ENCODE data around the gene OGDH. TPM values are rescaled to one million over a fixed set of nuclear protein-coding genes. Genes with fewer than 3 reads are reported as not detected.

OGDH gene
- total RNA-seq, 1 experiment from 2014 or later: 69.1 TPM

GRCh38 chr7:44709945-44710596, 103.6 kb downstream of the OGDH start:
- peak; percentile 20 for ATAC-seq
- Histone ChIP-seq H3K4me2 (ENCODE audit: low read length) (peak overlapping the region; percentile 48), H3K4me1 (ENCODE audit: control insufficient read depth in 1 of 2, insufficient read depth in 2 of 2, low read length in 2 of 2) (peaks cover 0 to 27% of the 10 kb centered on the region in 2 experiments; a peak in 2 of 4 replicates), H3K36me3 (ENCODE audit: control insufficient read depth in 1 of 2, insufficient read depth in 2 of 2, low read length in 2 of 2) (peaks cover 3 to 5% of the 10 kb centered on the region in 2 experiments; a peak in 3 of 4 replicates), H3K79me2 (ENCODE audit: insufficient read depth, low read length) (no peaks in the 10 kb centered on the region), H3K9me3 (ENCODE audit: control insufficient read depth in 1 of 2, insufficient read depth in 1 of 2, low read depth in 1 of 2, low read length in 2 of 2) (no peaks in the 10 kb centered on the region), H4K20me1 (ENCODE audit: insufficient read depth) (no peaks in the 10 kb centered on the region), H3K9ac (ENCODE audit: low read length) (no peak overlapping the region; the same call in 1 of the 2 replicates), H3K27ac (ENCODE audit: low read depth, low read length) (no peak overlapping the region), H3K27me3 (ENCODE audit: insufficient read depth, low read length) (no peaks in the 10 kb centered on the region), H3K9me2 (ENCODE audit: insufficient read depth) (no peaks in the 10 kb centered on the region), H2AFZ (ENCODE audit: low read depth, low read length, poor library complexity, severe bottlenecking) (no peak overlapping the region), H3K4me3 (replicated peaks in 1 of 2; ENCODE audit: low read depth in 1 of 2, low read length in 2 of 2) (no peak overlapping the region)
- RAD21 ChIA-PET (ENCODE audit: low non-redundant PET in 1 of 2, low total read pairs in 2 of 2, uncharacterized antibody in 2 of 2, unreplicated experiment in 2 of 2): interaction anchor here in 1 of 2 experiments (0.8 kb wide), 1 partner anchor 16 kb away, joined by 3 read pairs; no protein-coding TSS in a partner anchor
- POLR2A ChIA-PET: interaction anchor here (0.6 to 0.8 kb wide), 2 partner anchors 24 to 104 kb away, joined by 3 read pairs; partner anchors contain the start of gene OGDH
- TF ChIP-seq EGR1 (IDR thresholded peaks at IDR 0.05; ENCODE audit: low read depth): no peak
- no peak for TF ChIP-seq EZH2phosphoT487 (IDR thresholded peaks at IDR 0.05; ENCODE audit: borderline replicate concordance)
- no peak for TF ChIP-seq CEBPB (IDR thresholded peaks at IDR 0.05; ENCODE audit: low read depth)
- no peak for TF ChIP-seq SP1 (IDR thresholded peaks at IDR 0.05; ENCODE audit: low read depth)
- TF ChIP-seq TCF7L2 (IDR thresholded peaks at IDR 0.05; ENCODE audit: borderline replicate concordance, extremely low read depth, insufficient read depth, insufficient read length): no peak
- no peak for TF ChIP-seq POLR2A (IDR thresholded peaks at IDR 0.05; ENCODE audit: borderline replicate concordance, extremely low read depth, insufficient read depth, insufficient read length)
- no peak for TF ChIP-seq ATF3 (IDR thresholded peaks at IDR 0.05)
- TF ChIP-seq JUND (IDR thresholded peaks at IDR 0.05): no peak
- TF ChIP-seq ZNF274 (IDR thresholded peaks at IDR 0.05; ENCODE audit: low read depth, low read length): no peak
- no peak for TF ChIP-seq ELF1 (IDR thresholded peaks at IDR 0.05; ENCODE audit: borderline replicate concordance, low read depth)
- no peak for TF ChIP-seq ZFX (IDR thresholded peaks at IDR 0.05)
- no peak for TF ChIP-seq SRF (IDR thresholded peaks at IDR 0.05; ENCODE audit: low read depth)
- no peak for TF ChIP-seq ZBTB33 (IDR thresholded peaks at IDR 0.05; ENCODE audit: extremely low read depth, insufficient replicate concordance, low read length)
- no peak for TF ChIP-seq CTCF (IDR thresholded peaks at IDR 0.05 in 2 of 3, conservative IDR thresholded peaks at IDR 0.05 in 1 of 3; ENCODE audit: borderline replicate concordance in 1 of 3, insufficient read depth in 1 of 3, low read depth in 2 of 3, low read length in 2 of 3)
- no peak for TF ChIP-seq MAX (IDR thresholded peaks at IDR 0.05)
- no peak for TF ChIP-seq YY1 (IDR thresholded peaks at IDR 0.05; ENCODE audit: extremely low read depth, insufficient replicate concordance, low read depth, low read length)
- TF ChIP-seq FOSL1 (IDR thresholded peaks at IDR 0.05; ENCODE audit: low read depth): no peak
- CTCF ChIA-PET: no interaction called here
- BruUV-seq (replicated peaks): no TSS peak
- intact Hi-C loops (cut with micrococcal nuclease): no loop called here
- no peak for DNase-seq (ENCODE audit: low read depth, low spot score)

All from HCT116 (cell line).